Activated CD4-positive, alpha-beta T cell treated with anti-CD3 and anti-CD28 coated beads for 36 hours (primary cell): ENCODE data around the gene ROPN1L. TPM values are rescaled to one million over a fixed set of nuclear protein-coding genes. Genes with fewer than 3 reads are reported as not detected.
"Not testable (repeated sequence)": the region's sequence is repeated elsewhere in the genome, so short reads cannot be mapped to it uniquely, and the experiment has no call there.

Experiments used
- ATAC-seq: fragments of 200-7000 bp; cut with Tn5 transposase; one replicate; pipeline ENCODE4 v1.10.0; 2021; ENCODE audit warnings: mild to moderate bottlenecking, moderate library complexity
- CTCF ChIA-PET: fragments of 350-600 bp; sonication (Branson Sonifier 250); formaldehyde crosslinking; loops from one replicate; lab custom pipeline; 2021; ENCODE audit warnings: antibody characterized with exemption; lab: Charles Lee
- POLR2A ChIA-PET: fragments of 350-600 bp; sonication (Branson Sonifier 250); formaldehyde crosslinking; loops from one replicate; lab custom pipeline; 2021; ENCODE audit warnings: antibody characterized with exemption, inconsistent platforms; lab: Charles Lee
- DNase-seq: peaks from one replicate; pipeline ENCODE4 v3.0.0-alpha.2; 2020
- H3K27ac Mint-ChIP-seq: one replicate; pipeline ENCODE4 v1.8.0; 2021; ENCODE audit warnings: mixed read lengths
- H3K27me3 Mint-ChIP-seq: one replicate; pipeline ENCODE4 v1.8.0; 2021; ENCODE audit warnings: mixed read lengths
- H3K36me3 Mint-ChIP-seq: one replicate; pipeline ENCODE4 v1.8.0; 2021; ENCODE audit warnings: low read depth, mixed read lengths
- H3K4me1 Mint-ChIP-seq: one replicate; pipeline ENCODE4 v1.8.0; 2021; ENCODE audit warnings: mixed read lengths
- H3K4me3 Mint-ChIP-seq: one replicate; pipeline ENCODE4 v1.8.0; 2021; ENCODE audit warnings: mild to moderate bottlenecking, moderate library complexity, mixed read lengths
- H3K9me3 Mint-ChIP-seq: one replicate; pipeline ENCODE4 v1.8.0; 2021; ENCODE audit warnings: low read depth, mixed read lengths
- intact Hi-C, 2 experiments: fragments of 100-400 bp; cut with DNase I in 1 of 2; cut with micrococcal nuclease in 1 of 2; formaldehyde crosslinking; loops; one replicate each; pipeline versions ENCODE4 v1.14.2 to v1.15.1; 2022 to 2024; cut with DNase I, micrococcal nuclease
- total RNA-seq, 2 experiments: library from RNA; stranded (reverse); gene quantifications; one replicate each; pipeline ENCODE4 v1.2.3, GENCODE V29; 2021

ROPN1L gene
- total RNA-seq, 2 experiments from 2014 or later = 0.28 TPM; not detected in 1

GRCh38 chr5:10493884-10494283, 52.2 kb downstream of the ROPN1L start:
- CTCF ChIA-PET = interaction anchor here (0.7 kb wide), 1 partner anchor 48 kb away, joined by 3 read pairs; no protein-coding TSS in a partner anchor
- no peak overlapping the region for H3K4me3 Mint-ChIP-seq
- POLR2A ChIA-PET = no interaction called here
- ATAC-seq (no peak), DNase-seq (no peak)
- H3K27ac Mint-ChIP-seq = no peak overlapping the region
- peaks cover 11% of the 10 kb centered on the region for H3K4me1 Mint-ChIP-seq
- peaks cover 12% of the 10 kb centered on the region for H3K9me3 Mint-ChIP-seq
- intact Hi-C loops = no loop called here
- no peaks in the 10 kb centered on the region for H3K36me3 Mint-ChIP-seq
- no peaks in the 10 kb centered on the region for H3K27me3 Mint-ChIP-seq

DNA sequence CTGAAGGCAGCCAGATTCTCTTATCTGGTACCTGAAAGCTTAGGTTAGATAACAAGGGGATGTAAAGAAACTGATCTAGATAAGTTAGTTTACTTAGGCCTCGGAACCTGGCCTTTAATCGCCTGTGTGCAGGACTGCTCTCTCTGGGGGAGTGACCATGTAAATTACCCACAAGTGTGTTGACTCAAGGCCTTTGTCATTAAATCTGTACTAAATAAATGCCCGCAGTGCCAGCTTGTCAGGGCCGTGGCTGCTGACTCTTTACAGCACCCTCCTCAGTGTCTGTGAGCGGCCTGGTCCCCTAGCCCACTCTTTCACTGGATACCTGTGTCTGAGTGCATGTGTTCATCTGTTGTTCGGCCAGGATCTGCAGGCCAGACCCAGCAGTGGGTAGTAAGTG, 52.8 kb downstream of the ROPN1L start:
- peaks cover 12% of the 10 kb centered on the region for H3K9me3 Mint-ChIP-seq
- CTCF ChIA-PET = interaction anchor here (0.7 kb wide), 2 partner anchors 9 to 48 kb away, joined by 3 read pairs; no protein-coding TSS in a partner anchor
- H3K27ac Mint-ChIP-seq, ATAC-seq, H3K36me3 Mint-ChIP-seq, intact Hi-C loops, H3K27me3 Mint-ChIP-seq, H3K4me1 Mint-ChIP-seq, H3K4me3 Mint-ChIP-seq, DNase-seq, POLR2A ChIA-PET: not testable (repeated sequence)

DNA sequence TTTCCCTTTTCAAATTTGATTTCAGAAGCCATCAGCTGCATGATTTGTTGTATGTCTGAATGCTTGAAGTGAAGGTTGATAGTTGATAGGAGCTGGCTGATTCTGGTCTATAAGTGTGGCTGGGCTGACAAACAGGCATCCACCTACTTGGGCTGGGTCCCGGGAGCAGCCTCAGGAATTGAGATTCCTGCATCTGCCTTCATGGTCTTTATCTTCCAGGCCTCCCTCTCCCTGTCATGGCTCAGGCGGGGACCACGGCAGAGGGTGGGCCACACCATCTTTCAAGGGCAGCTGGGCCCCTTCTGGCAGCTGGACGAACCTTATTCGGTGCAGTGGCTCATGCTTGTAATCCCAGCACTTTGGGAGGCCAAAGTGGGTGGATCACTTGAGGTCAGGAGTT, 55.9 kb downstream of the ROPN1L start:
- Mint-ChIP-seq H3K9me3 (peaks cover 12% of the 10 kb centered on the region), H3K4me3 (no peak overlapping the region), H3K36me3 (no peaks in the 10 kb centered on the region), H3K4me1 (no peaks in the 10 kb centered on the region), H3K27ac (no peak overlapping the region), H3K27me3 (no peaks in the 10 kb centered on the region)
- no peak for DNase-seq
- no peak for ATAC-seq
- ChIA-PET POLR2A (no interaction called here), CTCF (no interaction called here)
- intact Hi-C loops = no loop called here

DNA sequence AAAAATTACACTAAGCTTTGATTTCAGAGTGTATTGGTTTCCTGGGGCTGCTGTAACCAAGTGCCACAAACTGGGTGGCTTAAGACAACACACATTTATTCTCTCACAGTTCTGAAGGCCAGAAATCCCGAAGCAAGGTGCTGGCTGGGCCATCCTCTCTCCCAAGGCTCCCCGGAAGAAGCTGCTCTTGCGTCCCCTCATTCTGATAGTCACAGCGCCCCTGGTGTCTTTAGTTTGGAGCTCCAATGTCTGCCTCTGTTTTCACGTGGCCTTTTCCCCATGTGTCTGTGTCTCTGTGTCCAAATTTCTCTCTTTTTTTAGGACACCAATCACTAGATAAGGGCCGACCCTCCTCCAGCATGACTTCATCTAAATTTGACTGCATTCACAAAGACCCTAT, 56.7 kb downstream of the ROPN1L start:
- Mint-ChIP-seq H3K4me3 (no peak overlapping the region), H3K36me3 (no peaks in the 10 kb centered on the region), H3K9me3 (peaks cover 12% of the 10 kb centered on the region), H3K27ac (no peak overlapping the region), H3K27me3 (no peaks in the 10 kb centered on the region), H3K4me1 (no peaks in the 10 kb centered on the region)
- DNase-seq (no peak), ATAC-seq (no peak)
- CTCF ChIA-PET = interaction anchor here (0.7 to 1.4 kb wide), 2 partner anchors 19 to 43 kb away, joined by 3 to 4 read pairs; no protein-coding TSS in a partner anchor
- POLR2A ChIA-PET = no interaction called here
- intact Hi-C loops = no loop called here

DNA sequence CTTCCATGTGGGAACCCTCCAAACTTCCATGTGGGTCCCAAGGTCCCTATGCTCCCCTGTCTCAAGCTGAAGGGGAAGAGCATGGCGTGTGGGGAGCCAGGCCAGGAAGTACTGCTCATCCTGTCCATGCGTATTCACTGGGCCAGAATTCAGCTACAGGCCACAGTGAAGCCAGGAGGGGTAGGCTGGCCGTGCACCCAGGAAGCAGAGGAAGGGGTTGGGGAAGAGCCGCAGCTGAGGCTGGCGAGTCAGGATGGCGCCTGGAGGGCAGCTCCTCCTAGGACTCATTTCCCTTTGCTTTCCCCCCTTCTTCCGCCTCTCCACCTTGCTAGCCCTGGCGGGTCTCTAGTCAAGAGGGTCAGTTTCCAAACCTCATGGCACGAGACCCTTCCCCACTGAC, 57.4 kb downstream of the ROPN1L start:
- H3K27ac Mint-ChIP-seq = no peak overlapping the region
- intact Hi-C loops = no loop called here
- DNase-seq (no peak), ATAC-seq (no peak)
- CTCF ChIA-PET = interaction anchor here (1.4 kb wide), 1 partner anchor 43 kb away, joined by 3 read pairs; no protein-coding TSS in a partner anchor
- no peaks in the 10 kb centered on the region for H3K36me3 Mint-ChIP-seq
- H3K4me3 Mint-ChIP-seq = no peak overlapping the region
- POLR2A ChIA-PET = no interaction called here
- H3K27me3 Mint-ChIP-seq = no peaks in the 10 kb centered on the region
- peaks cover 10% of the 10 kb centered on the region for H3K9me3 Mint-ChIP-seq
- H3K4me1 Mint-ChIP-seq = no peaks in the 10 kb centered on the region

DNA sequence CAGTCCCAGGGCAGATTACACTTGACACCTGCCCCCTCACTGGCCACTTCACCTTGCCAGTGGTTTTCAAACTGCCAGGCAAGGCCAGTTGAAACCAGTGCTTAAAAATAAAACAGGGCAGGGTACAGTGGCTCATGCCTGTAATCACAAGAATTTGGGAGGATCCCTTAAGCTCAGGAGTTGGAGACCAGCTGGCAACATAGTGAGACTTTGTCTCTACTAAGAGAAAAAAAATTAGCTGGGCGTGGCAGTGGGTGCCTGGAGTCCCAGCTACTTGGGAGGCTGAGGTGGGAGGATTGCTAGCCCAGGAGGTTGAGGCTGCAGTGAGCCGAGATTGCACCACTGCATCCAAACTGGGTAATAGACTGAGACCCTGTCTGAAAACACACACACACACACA, 58.1 kb downstream of the ROPN1L start:
- CTCF ChIA-PET = interaction anchor here (1.4 kb wide), 1 partner anchor 44 kb away, joined by 3 read pairs; no protein-coding TSS in a partner anchor
- POLR2A ChIA-PET = no interaction called here
- no peak for DNase-seq

GRCh38 chr5:10500669-10501068, 59.0 kb downstream of the ROPN1L start:
- ATAC-seq (no peak), DNase-seq (no peak)
- Mint-ChIP-seq H3K27ac (no peak overlapping the region), H3K4me3 (no peak overlapping the region), H3K4me1 (no peaks in the 10 kb centered on the region), H3K27me3 (no peaks in the 10 kb centered on the region), H3K9me3 (no peaks in the 10 kb centered on the region), H3K36me3 (no peaks in the 10 kb centered on the region)
- ChIA-PET POLR2A (no interaction called here), CTCF (interaction anchor here (0.8 kb wide), 1 partner anchor 126 kb away, joined by 3 read pairs; no protein-coding TSS in a partner anchor)
- intact Hi-C loops = no loop called here

More for the DNA sequence above, 58.1 kb downstream of the ROPN1L start:
- H3K4me1 Mint-ChIP-seq = no peaks in the 10 kb centered on the region
- ATAC-seq = no peak
- intact Hi-C loops = no loop called here
- H3K36me3 Mint-ChIP-seq = no peaks in the 10 kb centered on the region
- no peak overlapping the region for H3K27ac Mint-ChIP-seq
- H3K27me3 Mint-ChIP-seq = no peaks in the 10 kb centered on the region
- H3K4me3 Mint-ChIP-seq = no peak overlapping the region
- H3K9me3 Mint-ChIP-seq = peaks cover 3% of the 10 kb centered on the region

- Mint-ChIP-seq H3K27me3 (peaks cover 4% of the 10 kb centered on the region), H3K9me3 (no peaks in the 10 kb centered on the region), H3K4me1 (no peaks in the 10 kb centered on the region), H3K4me3 (no peak overlapping the region), H3K27ac (no peak overlapping the region), H3K36me3 (no peaks in the 10 kb centered on the region)
- ChIA-PET CTCF (no interaction called here), POLR2A (no interaction called here)
- DNase-seq = no peak
- no peak for ATAC-seq
- intact Hi-C loops = no loop called here
Measured at GRCh38 chr5:10501554-10502075, 59.9 kb downstream of the ROPN1L start.

GRCh38 chr5:10502130-10502529, 60.5 kb downstream of the ROPN1L start:
- no peak for DNase-seq
- Mint-ChIP-seq H3K27ac (no peak overlapping the region), H3K36me3 (no peaks in the 10 kb centered on the region), H3K4me3 (no peak overlapping the region), H3K9me3 (no peaks in the 10 kb centered on the region), H3K4me1 (no peaks in the 10 kb centered on the region), H3K27me3 (peaks cover 4% of the 10 kb centered on the region)
- no peak for ATAC-seq
- CTCF ChIA-PET = no interaction called here
- POLR2A ChIA-PET = no interaction called here
- intact Hi-C loops = no loop called here

DNA sequence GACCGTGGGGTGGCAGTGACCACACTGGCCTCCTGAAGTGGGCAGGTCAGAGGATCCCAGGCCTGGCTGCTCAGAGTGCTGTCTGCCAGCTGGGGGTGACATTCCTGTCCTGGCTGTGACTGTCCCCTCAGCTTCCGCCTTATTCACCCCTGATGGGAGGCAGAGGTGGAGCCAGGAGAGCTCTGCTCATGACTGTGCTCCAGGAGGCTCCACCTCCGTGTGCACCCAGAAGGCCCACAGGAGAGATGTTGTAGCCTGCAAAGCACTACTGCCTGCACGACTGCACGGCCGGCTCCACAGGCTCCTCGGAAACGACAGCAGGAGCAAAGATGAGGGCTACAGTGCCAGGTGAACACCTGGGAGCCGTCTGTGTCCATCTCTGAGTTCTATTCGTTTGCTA, 60.9 kb downstream of the ROPN1L start:
- no peak for DNase-seq
- Mint-ChIP-seq H3K9me3 (no peaks in the 10 kb centered on the region), H3K4me1 (no peaks in the 10 kb centered on the region), H3K4me3 (no peak overlapping the region), H3K36me3 (no peaks in the 10 kb centered on the region), H3K27ac (no peak overlapping the region), H3K27me3 (peaks cover 4% of the 10 kb centered on the region)
- ChIA-PET POLR2A (no interaction called here), CTCF (no interaction called here)
- intact Hi-C loops = no loop called here
- no peak for ATAC-seq

DNA sequence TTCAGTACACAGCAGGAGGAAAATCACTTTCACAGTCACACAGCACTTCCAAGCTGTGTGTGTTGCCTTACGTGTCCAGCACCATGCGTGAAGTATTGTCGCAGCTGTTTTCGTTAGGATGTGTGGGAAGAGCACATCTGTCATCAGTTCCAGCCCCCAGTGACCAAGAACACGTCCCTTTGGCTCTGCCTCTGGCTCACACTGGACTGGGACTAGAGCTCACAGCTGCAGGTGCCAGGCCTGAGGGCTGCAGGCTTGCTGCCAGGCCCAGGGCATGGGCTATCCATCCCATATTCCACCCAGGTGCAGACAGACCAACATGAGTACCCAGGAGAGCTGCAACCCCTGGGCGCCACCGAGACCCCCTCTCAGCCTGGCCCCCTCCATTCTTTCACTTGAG, 61.6 kb downstream of the ROPN1L start:
- Mint-ChIP-seq H3K4me1 (no peaks in the 10 kb centered on the region), H3K4me3 (no peak overlapping the region), H3K9me3 (no peaks in the 10 kb centered on the region), H3K27me3 (peaks cover 4% of the 10 kb centered on the region), H3K36me3 (no peaks in the 10 kb centered on the region), H3K27ac (no peak overlapping the region)
- DNase-seq (no peak), ATAC-seq (no peak)
- intact Hi-C loops = no loop called here
- POLR2A ChIA-PET = no interaction called here
- CTCF ChIA-PET = interaction anchor here (0.6 kb wide), 1 partner anchor 172 kb away, joined by 3 read pairs; no protein-coding TSS in a partner anchor

DNA sequence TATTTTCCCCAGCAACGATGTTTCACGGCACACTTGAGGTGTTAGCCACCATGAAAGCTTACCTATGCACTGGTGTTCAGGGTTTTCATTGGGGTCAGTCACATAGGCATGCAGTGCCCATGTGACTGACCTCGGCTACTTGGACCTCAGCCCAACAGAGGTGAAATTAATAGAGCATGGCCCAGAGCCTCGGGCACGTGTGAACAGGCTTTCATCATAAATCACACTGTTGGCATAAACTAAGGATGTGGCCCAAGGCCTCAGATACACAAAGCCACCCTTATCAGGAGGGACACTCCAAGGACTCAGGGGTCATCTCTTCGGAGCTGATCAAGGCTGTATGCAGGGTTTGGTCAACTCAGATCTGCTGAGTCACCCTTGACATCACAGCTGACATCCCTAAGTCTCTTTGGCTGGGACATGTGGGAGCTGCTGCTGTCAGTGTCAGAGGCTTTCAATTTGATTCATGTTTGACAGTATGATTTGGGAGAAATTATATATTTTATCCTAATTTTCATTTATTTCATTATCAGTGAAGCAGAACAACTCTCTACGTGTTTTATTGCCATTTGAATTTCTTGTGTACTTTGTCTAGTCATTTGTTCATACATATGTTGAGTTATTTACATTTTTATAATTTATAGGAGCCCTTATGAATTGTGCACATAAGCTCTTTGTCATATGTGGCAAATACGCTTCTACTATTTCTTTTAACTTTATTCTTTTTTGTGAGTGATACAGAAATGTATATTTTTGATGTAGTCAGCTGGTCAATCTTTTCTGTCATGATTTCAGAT, 62.5 kb downstream of the ROPN1L start:
- Mint-ChIP-seq H3K4me1 (no peaks in the 10 kb centered on the region), H3K4me3 (no peak overlapping the region), H3K9me3 (no peaks in the 10 kb centered on the region), H3K36me3 (no peaks in the 10 kb centered on the region), H3K27ac (no peak overlapping the region), H3K27me3 (peaks cover 4% of the 10 kb centered on the region)
- intact Hi-C loops = no loop called here
- ChIA-PET POLR2A (no interaction called here), CTCF (no interaction called here)
- DNase-seq (no peak), ATAC-seq (no peak)
